ENCODE measurements around the gene R3HDM4.

R3HDM4 gene

GRCh38 chr19:858868-859843, 53.9 kb downstream of the R3HDM4 start, which contains the start of gene CFD:
TSS of gene CFD (plus strand) at chr19:859664. CDS start at chr19:859690, 26 bp downstream.
- H3K4me3 ChIP-seq (replicated peaks; ENCODE audit: insufficient read depth, low read length) = peak within 1 kb of the TSS; percentile 60
- DNase-seq (ENCODE audit: low read depth in 1 of 2, low spot score in 1 of 2) = peak in 1 of 2 experiments; percentile 88
- no peaks in the 10 kb centered on the region for H3K27me3 ChIP-seq (ENCODE audit: insufficient read depth, poor library complexity, severe bottlenecking)
- no peak for TF ChIP-seq GABPA (IDR thresholded peaks at IDR 0.05; ENCODE audit: low read depth)
- peak; percentile 85 for TF ChIP-seq SPI1 (IDR thresholded peaks at IDR 0.05; ENCODE audit: borderline replicate concordance, low read depth)
- TF ChIP-seq CTCF (IDR thresholded peaks at IDR 0.05; ENCODE audit: insufficient read depth, low read length) = no peak
- peak; percentile 98 for TF ChIP-seq POLR2AphosphoS5 (IDR thresholded peaks at IDR 0.05; ENCODE audit: low read depth)
- TF ChIP-seq REST (IDR thresholded peaks at IDR 0.05; ENCODE audit: insufficient replicate concordance, low read depth) = peak; percentile 51
- H3K27ac ChIP-seq (replicated peaks) = peak within 1 kb of the TSS; percentile 44

- no peak overlapping the region for H3K27ac ChIP-seq (replicated peaks)
- no peak overlapping the region for H3K4me3 ChIP-seq (replicated peaks; ENCODE audit: insufficient read depth, low read length)
- DNase-seq (ENCODE audit: low read depth in 1 of 2, low spot score in 1 of 2) = no peak
- H3K27me3 ChIP-seq (ENCODE audit: insufficient read depth, poor library complexity, severe bottlenecking) = no peaks in the 10 kb centered on the region
- peak; percentile 20; the same call in 1 of the 2 replicates for TF ChIP-seq POLR2AphosphoS5 (IDR thresholded peaks at IDR 0.05; ENCODE audit: low read depth)
- no peak for TF ChIP-seq REST (IDR thresholded peaks at IDR 0.05; ENCODE audit: insufficient replicate concordance, low read depth)
- no peak for TF ChIP-seq CTCF (IDR thresholded peaks at IDR 0.05; ENCODE audit: insufficient read depth, low read length)
These were observed 54.7 kb downstream of the R3HDM4 start for GRCh38 chr19:858284-858683.

GRCh38 chr19:855566-856120, 57.4 kb downstream of the R3HDM4 start:
- no peak for TF ChIP-seq GABPA (IDR thresholded peaks at IDR 0.05; ENCODE audit: low read depth)
- TF ChIP-seq SPI1 (IDR thresholded peaks at IDR 0.05; ENCODE audit: borderline replicate concordance, low read depth) = no peak
- peak; percentile 56; the same call in 1 of the 2 replicates for TF ChIP-seq POLR2AphosphoS5 (IDR thresholded peaks at IDR 0.05; ENCODE audit: low read depth)
- TF ChIP-seq REST (IDR thresholded peaks at IDR 0.05; ENCODE audit: insufficient replicate concordance, low read depth) = no peak
- no peak overlapping the region for H3K4me3 ChIP-seq (replicated peaks; ENCODE audit: insufficient read depth, low read length)
- H3K27ac ChIP-seq (replicated peaks) = no peak overlapping the region
- DNase-seq (ENCODE audit: low read depth in 1 of 2, low spot score in 1 of 2) = no peak
- H3K27me3 ChIP-seq (ENCODE audit: insufficient read depth, poor library complexity, severe bottlenecking) = no peaks in the 10 kb centered on the region

Data from HL-60 (cell line).